GM12878 (cell line): ENCODE results near the gene PNMA1. TPM values are rescaled to one million over a fixed set of nuclear protein-coding genes. Genes with fewer than 3 reads are reported as not detected.

ENCODE experiments used
- BRCA1 ChIP-seq: IDR thresholded peaks from 2 replicates; pipeline ENCODE4 v1.6.1; 2011; ENCODE audit warnings: low read depth, low read length, improper control_type of control experiment
- CBX3 ChIP-seq: fragments of 200-600 bp; sonication (generic); IDR thresholded peaks from 2 replicates; pipeline ENCODE4 v1.6.1; 2016; ENCODE audit warnings: low read depth, borderline replicate concordance
- GABPA ChIP-seq: IDR thresholded peaks from 2 replicates; pipeline ENCODE4 v1.6.1; 2014; ENCODE audit warnings: antibody characterized with exemption, low read depth, mild to moderate bottlenecking, inconsistent platforms
- LARP7 ChIP-seq: fragments of 450-650 bp; IDR thresholded peaks from 2 replicates; pipeline ENCODE4 v1.6.1; 2017; ENCODE audit warnings: mild to moderate bottlenecking
- MEF2A ChIP-seq: IDR thresholded peaks from 2 replicates; pipeline ENCODE4 v1.6.1; 2011; ENCODE audit warnings: low read depth, mild to moderate bottlenecking, low read length, moderate library complexity; ENCODE audit not compliant: insufficient read depth
- MYC ChIP-seq: IDR thresholded peaks from 2 replicates; pipeline ENCODE4 v1.6.1; 2011; ENCODE audit warnings: mild to moderate bottlenecking, low read length, moderate library complexity, inconsistent platforms; ENCODE audit not compliant: insufficient read depth, insufficient replicate concordance, insufficient read length, severe bottlenecking
- NRF1 ChIP-seq: conservative IDR thresholded peaks from 2 replicates; pipeline ENCODE4 v1.6.1; 2011; ENCODE audit warnings: mild to moderate bottlenecking, low read depth, low read length, improper control_type of control experiment
- PML ChIP-seq: IDR thresholded peaks from 2 replicates; pipeline ENCODE4 v1.6.1; 2012; ENCODE audit warnings: low read length, inconsistent platforms
- POLR2AphosphoS2 ChIP-seq: IDR thresholded peaks from 2 replicates; pipeline ENCODE4 v1.6.1; 2011; ENCODE audit warnings: low read depth, mild to moderate bottlenecking, low read length, improper control_type of control experiment, moderate library complexity
- POLR2AphosphoS5 ChIP-seq: IDR thresholded peaks from 2 replicates; pipeline ENCODE4 v1.6.1; 2011; ENCODE audit warnings: mild to moderate bottlenecking, low read length, inconsistent platforms
- STAT3 ChIP-seq: IDR thresholded peaks from 2 replicates; pipeline ENCODE4 v1.6.1; 2011; ENCODE audit warnings: low read depth, low read length, improper control_type of control experiment
- YBX1 ChIP-seq: fragments of 450-650 bp; IDR thresholded peaks from 2 replicates; pipeline ENCODE4 v1.6.1; 2016; ENCODE audit warnings: antibody characterized with exemption
- YY1 ChIP-seq: IDR thresholded peaks from 2 replicates; pipeline ENCODE4 v1.6.1; 2011; ENCODE audit warnings: low read depth, mild to moderate bottlenecking, low read length
- ZNF384 ChIP-seq: IDR thresholded peaks from 2 replicates; pipeline ENCODE4 v1.6.1; 2012; ENCODE audit warnings: low read depth, mild to moderate bottlenecking, low read length, improper control_type of control experiment, borderline replicate concordance
- polyA plus RNA-seq, 11 experiments: library from polyadenylated mRNA; depleted of rRNA in 4 of 11; unstranded in 6 of 11; stranded (reverse) in 5 of 11; fragments of >200 nt; fragmentation: Nextera tagmentation in 4 of 11; fragmentation: Illumina TruSeq in 1 of 11; extraction: Ambion mirVana in 4 of 11; extraction: Trizol in 1 of 11; gene quantifications; 1 replicate in 1 of 11; 2 replicates in 10 of 11; pipeline versions ENCODE4 v1.2.1 to v1.2.3, GENCODE V29; 2011 to 2016; ENCODE audit warnings: inconsistent platforms in 2 of 11, missing spikeins in 2 of 11, low read depth in 1 of 11
- total RNA-seq, 4 experiments: library from RNA; depleted of rRNA in 3 of 4; stranded (reverse); fragments of >200 nt in 3 of 4; fragmentation: Illumina TruSeq in 1 of 4; extraction: Trizol in 1 of 4; gene quantifications; 2 replicates each; pipeline versions ENCODE4 v1.2.1 to v1.2.3, GENCODE V29; 2013 to 2021
- TF ChIP-seq, protein P1 (sequence below): fragments of 450-650 bp; formaldehyde crosslinking; IDR thresholded peaks from 2 replicates; pipeline ENCODE4 v1.4.0; 2022; ENCODE audit warnings: mild to moderate bottlenecking, moderate library complexity
- TF ChIP-seq, protein P2 (sequence below): IDR thresholded peaks from 2 replicates; pipeline ENCODE4 v1.6.1; 2012; ENCODE audit warnings: improper control_type of control experiment, low read depth, low read length; ENCODE audit not compliant: insufficient replicate concordance
- TF ChIP-seq, protein P3 (sequence below): fragments of 450-650 bp; IDR thresholded peaks from 2 replicates; pipeline ENCODE4 v1.6.1; 2016; ENCODE audit warnings: mild to moderate bottlenecking
- TF ChIP-seq, protein P4 (sequence below): IDR thresholded peaks from 2 replicates; pipeline ENCODE4 v1.6.1; 2012; ENCODE audit warnings: low read depth, low read length, improper control_type of control experiment

The PNMA1 gene
- total and polyA plus RNA-seq, 10 of the 15 experiments (the other 5 are each of a cell fraction or from before 2014, with no cell fraction given) = 1.8 to 39.3 (median 11.1) TPM

DNA sequence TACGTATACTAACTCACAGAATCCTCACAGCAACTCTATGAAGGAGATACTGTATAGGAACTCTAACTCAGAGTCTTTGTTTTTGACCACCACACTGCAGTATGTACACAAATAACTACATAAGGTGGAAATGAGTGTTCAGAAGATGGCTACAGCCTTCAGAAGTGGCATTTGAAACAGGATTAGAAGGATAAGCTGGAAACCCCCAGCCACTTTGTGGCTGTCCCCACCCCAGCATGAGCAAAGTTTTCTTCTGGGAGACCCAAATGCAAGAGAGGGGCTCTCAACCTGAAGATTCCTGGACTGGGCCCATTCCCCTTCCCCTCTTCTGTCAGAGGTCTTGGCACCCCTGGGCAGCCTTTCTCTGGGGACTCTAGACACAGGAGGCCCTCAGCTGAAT is 43.2 kb upstream of the PNMA1 start (continued):
- TF ChIP-seq, protein P1, sequence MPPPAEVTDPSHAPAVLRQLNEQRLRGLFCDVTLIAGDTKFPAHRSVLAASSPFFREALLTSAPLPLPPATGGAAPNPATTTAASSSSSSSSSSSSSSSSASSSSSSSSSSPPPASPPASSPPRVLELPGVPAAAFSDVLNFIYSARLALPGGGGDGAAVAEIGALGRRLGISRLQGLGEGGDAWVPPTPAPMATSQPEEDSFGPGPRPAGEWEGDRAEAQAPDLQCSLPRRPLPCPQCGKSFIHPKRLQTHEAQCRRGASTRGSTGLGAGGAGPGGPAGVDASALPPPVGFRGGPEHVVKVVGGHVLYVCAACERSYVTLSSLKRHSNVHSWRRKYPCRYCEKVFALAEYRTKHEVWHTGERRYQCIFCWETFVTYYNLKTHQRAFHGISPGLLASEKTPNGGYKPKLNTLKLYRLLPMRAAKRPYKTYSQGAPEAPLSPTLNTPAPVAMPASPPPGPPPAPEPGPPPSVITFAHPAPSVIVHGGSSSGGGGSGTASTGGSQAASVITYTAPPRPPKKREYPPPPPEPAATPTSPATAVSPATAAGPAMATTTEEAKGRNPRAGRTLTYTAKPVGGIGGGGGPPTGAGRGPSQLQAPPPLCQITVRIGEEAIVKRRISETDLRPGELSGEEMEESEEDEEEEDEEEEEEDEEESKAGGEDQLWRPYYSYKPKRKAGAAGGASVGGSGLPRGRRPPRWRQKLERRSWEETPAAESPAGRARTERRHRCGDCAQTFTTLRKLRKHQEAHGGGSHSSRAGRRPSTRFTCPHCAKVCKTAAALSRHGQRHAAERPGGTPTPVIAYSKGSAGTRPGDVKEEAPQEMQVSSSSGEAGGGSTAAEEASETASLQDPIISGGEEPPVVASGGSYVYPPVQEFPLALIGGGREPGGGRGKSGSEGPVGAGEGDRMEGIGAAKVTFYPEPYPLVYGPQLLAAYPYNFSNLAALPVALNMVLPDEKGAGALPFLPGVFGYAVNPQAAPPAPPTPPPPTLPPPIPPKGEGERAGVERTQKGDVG = no peak
- TF ChIP-seq GABPA (no peak), POLR2AphosphoS5 (0 out of 2 replicates have a peak, but pooled peaks have one; percentile 20), PML (no peak), STAT3 (no peak), NRF1 (no peak), ZNF384 (no peak), BRCA1 (no peak), LARP7 (no peak), YY1 (0 out of 2 replicates have a peak, but pooled peaks have one; percentile 25), YBX1 (no peak), CBX3 (no peak), MYC (no peak), MEF2A (peak; percentile 63; the same call in 1 of the 2 replicates), POLR2AphosphoS2 (no peak)
- TF ChIP-seq, protein P2, sequence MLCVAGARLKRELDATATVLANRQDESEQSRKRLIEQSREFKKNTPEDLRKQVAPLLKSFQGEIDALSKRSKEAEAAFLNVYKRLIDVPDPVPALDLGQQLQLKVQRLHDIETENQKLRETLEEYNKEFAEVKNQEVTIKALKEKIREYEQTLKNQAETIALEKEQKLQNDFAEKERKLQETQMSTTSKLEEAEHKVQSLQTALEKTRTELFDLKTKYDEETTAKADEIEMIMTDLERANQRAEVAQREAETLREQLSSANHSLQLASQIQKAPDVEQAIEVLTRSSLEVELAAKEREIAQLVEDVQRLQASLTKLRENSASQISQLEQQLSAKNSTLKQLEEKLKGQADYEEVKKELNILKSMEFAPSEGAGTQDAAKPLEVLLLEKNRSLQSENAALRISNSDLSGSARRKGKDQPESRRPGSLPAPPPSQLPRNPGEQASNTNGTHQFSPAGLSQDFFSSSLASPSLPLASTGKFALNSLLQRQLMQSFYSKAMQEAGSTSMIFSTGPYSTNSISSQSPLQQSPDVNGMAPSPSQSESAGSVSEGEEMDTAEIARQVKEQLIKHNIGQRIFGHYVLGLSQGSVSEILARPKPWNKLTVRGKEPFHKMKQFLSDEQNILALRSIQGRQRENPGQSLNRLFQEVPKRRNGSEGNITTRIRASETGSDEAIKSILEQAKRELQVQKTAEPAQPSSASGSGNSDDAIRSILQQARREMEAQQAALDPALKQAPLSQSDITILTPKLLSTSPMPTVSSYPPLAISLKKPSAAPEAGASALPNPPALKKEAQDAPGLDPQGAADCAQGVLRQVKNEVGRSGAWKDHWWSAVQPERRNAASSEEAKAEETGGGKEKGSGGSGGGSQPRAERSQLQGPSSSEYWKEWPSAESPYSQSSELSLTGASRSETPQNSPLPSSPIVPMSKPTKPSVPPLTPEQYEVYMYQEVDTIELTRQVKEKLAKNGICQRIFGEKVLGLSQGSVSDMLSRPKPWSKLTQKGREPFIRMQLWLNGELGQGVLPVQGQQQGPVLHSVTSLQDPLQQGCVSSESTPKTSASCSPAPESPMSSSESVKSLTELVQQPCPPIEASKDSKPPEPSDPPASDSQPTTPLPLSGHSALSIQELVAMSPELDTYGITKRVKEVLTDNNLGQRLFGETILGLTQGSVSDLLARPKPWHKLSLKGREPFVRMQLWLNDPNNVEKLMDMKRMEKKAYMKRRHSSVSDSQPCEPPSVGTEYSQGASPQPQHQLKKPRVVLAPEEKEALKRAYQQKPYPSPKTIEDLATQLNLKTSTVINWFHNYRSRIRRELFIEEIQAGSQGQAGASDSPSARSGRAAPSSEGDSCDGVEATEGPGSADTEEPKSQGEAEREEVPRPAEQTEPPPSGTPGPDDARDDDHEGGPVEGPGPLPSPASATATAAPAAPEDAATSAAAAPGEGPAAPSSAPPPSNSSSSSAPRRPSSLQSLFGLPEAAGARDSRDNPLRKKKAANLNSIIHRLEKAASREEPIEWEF = no peak
- TF ChIP-seq, protein P3, sequence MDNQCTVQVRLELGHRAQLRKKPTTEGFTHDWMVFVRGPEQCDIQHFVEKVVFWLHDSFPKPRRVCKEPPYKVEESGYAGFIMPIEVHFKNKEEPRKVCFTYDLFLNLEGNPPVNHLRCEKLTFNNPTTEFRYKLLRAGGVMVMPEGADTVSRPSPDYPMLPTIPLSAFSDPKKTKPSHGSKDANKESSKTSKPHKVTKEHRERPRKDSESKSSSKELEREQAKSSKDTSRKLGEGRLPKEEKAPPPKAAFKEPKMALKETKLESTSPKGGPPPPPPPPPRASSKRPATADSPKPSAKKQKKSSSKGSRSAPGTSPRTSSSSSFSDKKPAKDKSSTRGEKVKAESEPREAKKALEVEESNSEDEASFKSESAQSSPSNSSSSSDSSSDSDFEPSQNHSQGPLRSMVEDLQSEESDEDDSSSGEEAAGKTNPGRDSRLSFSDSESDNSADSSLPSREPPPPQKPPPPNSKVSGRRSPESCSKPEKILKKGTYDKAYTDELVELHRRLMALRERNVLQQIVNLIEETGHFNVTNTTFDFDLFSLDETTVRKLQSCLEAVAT = no peak
- TF ChIP-seq, protein P4, sequence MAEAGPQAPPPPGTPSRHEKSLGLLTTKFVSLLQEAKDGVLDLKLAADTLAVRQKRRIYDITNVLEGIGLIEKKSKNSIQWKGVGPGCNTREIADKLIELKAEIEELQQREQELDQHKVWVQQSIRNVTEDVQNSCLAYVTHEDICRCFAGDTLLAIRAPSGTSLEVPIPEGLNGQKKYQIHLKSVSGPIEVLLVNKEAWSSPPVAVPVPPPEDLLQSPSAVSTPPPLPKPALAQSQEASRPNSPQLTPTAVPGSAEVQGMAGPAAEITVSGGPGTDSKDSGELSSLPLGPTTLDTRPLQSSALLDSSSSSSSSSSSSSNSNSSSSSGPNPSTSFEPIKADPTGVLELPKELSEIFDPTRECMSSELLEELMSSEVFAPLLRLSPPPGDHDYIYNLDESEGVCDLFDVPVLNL = no peak
